NCI-H2029 (cell line): ENCODE data around the gene SLC25A21.
A peak's percentile ranks its signal among the peaks of the same experiment; 100 is the strongest.
"Not testable (repeated sequence)": the region's sequence is repeated elsewhere in the genome, so short reads cannot be mapped to it uniquely, and the experiment has no call there.

Experiments
- DNase-seq: peaks from one replicate; lab custom pipeline; 2025; lab: John Stamatoyannopoulos, UW

SLC25A21 gene

GRCh38 chr14:37172024-37172869 is at the start of gene SLC25A21:
SLC25A21 (minus strand) TSS chr14:37172606.
- DNase-seq, result peak; percentile 75

- no peak for DNase-seq
These were observed 48.7 kb upstream of the SLC25A21 start for GRCh38 chr14:37221073-37221472.

GRCh38 chr14:37215345-37215744 is 42.9 kb upstream of the SLC25A21 start:
- DNase-seq, result no peak

GRCh38 chr14:37213016-37213415 is 40.6 kb upstream of the SLC25A21 start:
- DNase-seq, result no peak

- DNase-seq, result no peak
These were observed 38.0 kb upstream of the SLC25A21 start for GRCh38 chr14:37210448-37210847.

- not testable (repeated sequence) for DNase-seq
These were observed 37.2 kb upstream of the SLC25A21 start for GRCh38 chr14:37209617-37210016.

- not testable (repeated sequence) for DNase-seq
These were observed 33.5 kb upstream of the SLC25A21 start for GRCh38 chr14:37205623-37206605.

GRCh38 chr14:37203423-37203822 is 31.0 kb upstream of the SLC25A21 start:
- no peak for DNase-seq

- DNase-seq, result no peak
These were observed 30.4 kb upstream of the SLC25A21 start for GRCh38 chr14:37202812-37203211.

- DNase-seq, result no peak
These were observed 29.9 kb upstream of the SLC25A21 start for GRCh38 chr14:37202265-37202664.

GRCh38 chr14:37201724-37202123 is 29.3 kb upstream of the SLC25A21 start:
- no peak for DNase-seq

GRCh38 chr14:37198907-37199306 is 26.5 kb upstream of the SLC25A21 start:
- DNase-seq, result no peak

GRCh38 chr14:37198273-37198598 is 25.8 kb upstream of the SLC25A21 start:
- no peak for DNase-seq

- DNase-seq, result peak; percentile 85
These were observed 25.2 kb upstream of the SLC25A21 start, which contains the start of gene MIPOL1 for GRCh38 chr14:37197421-37198272. MIPOL1 (plus strand) TSS chr14:37197937; CDS start chr14:37247889, 49,952 bp downstream.

GRCh38 chr14:37196604-37197420 is 24.4 kb upstream of the SLC25A21 start:
- no peak for DNase-seq

GRCh38 chr14:37195327-37195726 is 22.9 kb upstream of the SLC25A21 start:
- DNase-seq, result no peak

GRCh38 chr14:37194698-37195097 is 22.3 kb upstream of the SLC25A21 start:
- no peak for DNase-seq

GRCh38 chr14:37189733-37190132 is 17.3 kb upstream of the SLC25A21 start:
- not testable (repeated sequence) for DNase-seq

- DNase-seq, result not testable (repeated sequence)
These were observed 15.6 kb upstream of the SLC25A21 start for GRCh38 chr14:37187840-37188577.

GRCh38 chr14:37187294-37187693 is 14.9 kb upstream of the SLC25A21 start:
- DNase-seq, result no peak
